HEK293 (cell line): ENCODE data around the gene BAIAP2.

ENCODE experiments used
- CTCF ChIA-PET: fragments of 350-600 bp; formaldehyde crosslinking; extraction: SDS; loops from one replicate; lab custom pipeline; 2021; ENCODE audit warnings: antibody characterized with exemption; lab: Yijun Ruan, JAX
- POLR2A ChIA-PET: fragments of 300-600 bp; formaldehyde crosslinking; extraction: SDS; loops from one replicate; lab custom pipeline; 2020; ENCODE audit warnings: antibody characterized with exemption, inconsistent platforms; lab: Yijun Ruan, JAX
- H3K27ac ChIP-seq: fragments of 200-500 bp; sonication (Bioruptor generic); 2 replicates; pipeline ENCODE4 v1.5.1; 2014; ENCODE audit warnings: low read depth, low read length, control low read depth, inconsistent platforms; ENCODE audit errors: extremely low read depth
- H3K36me3 ChIP-seq, 2 experiments: fragments of 200-500 bp in 1 of 2; sonication (Bioruptor generic) in 1 of 2; 1 replicate in 1 of 2; 2 replicates in 1 of 2; pipeline ENCODE4 v1.5.1; 2014 to 2017; ENCODE audit warnings: inconsistent platforms in 2 of 2, low read length in 2 of 2; ENCODE audit not compliant: control insufficient read depth in 2 of 2, insufficient read depth in 1 of 2
- H3K4me1 ChIP-seq: fragments of 200-500 bp; sonication (Bioruptor generic); 2 replicates; pipeline ENCODE4 v1.5.1; 2014; ENCODE audit warnings: mild to moderate bottlenecking, low read length, inconsistent platforms; ENCODE audit not compliant: control insufficient read depth, insufficient read depth
- H3K4me3 ChIP-seq: 2 replicates; pipeline ENCODE4 v1.5.1; 2011; ENCODE audit warnings: low read depth, mild to moderate bottlenecking, control low read depth, low read length, moderate library complexity
- H3K9me3 ChIP-seq: fragments of 200-500 bp; sonication (Bioruptor generic); 2 replicates; pipeline ENCODE4 v1.5.1; 2014; ENCODE audit warnings: low read depth, low read length, inconsistent platforms; ENCODE audit not compliant: control insufficient read depth, insufficient read depth
- GLIS2 ChIP-seq: fragments of 450-650 bp; formaldehyde crosslinking; IDR thresholded peaks from 2 replicates; pipeline ENCODE4 v1.5.1; 2016; ENCODE audit warnings: missing biosample characterization, missing genetic modification characterization
- MEIS1 ChIP-seq: sonication (generic); formaldehyde crosslinking; IDR thresholded peaks from 2 replicates; pipeline ENCODE4 v1.8.1; 2022; ENCODE audit warnings: missing genetic modification reagents, mild to moderate bottlenecking, borderline replicate concordance
- OSR2 ChIP-seq: fragments of 450-650 bp; formaldehyde crosslinking; IDR thresholded peaks from 2 replicates; pipeline ENCODE4 v1.5.1; 2016; ENCODE audit warnings: missing biosample characterization, missing genetic modification characterization
- SCRT1 ChIP-seq: fragments of 450-650 bp; formaldehyde crosslinking; IDR thresholded peaks from 2 replicates; pipeline ENCODE4 v1.5.1; 2016; ENCODE audit warnings: missing biosample characterization, missing genetic modification characterization, borderline replicate concordance
- SCRT2 ChIP-seq: fragments of 450-650 bp; formaldehyde crosslinking; IDR thresholded peaks from 2 replicates; pipeline ENCODE4 v1.5.1; 2016; ENCODE audit warnings: missing biosample characterization, missing genetic modification characterization
- YY1 ChIP-seq: fragments of 450-650 bp; formaldehyde crosslinking; IDR thresholded peaks from 2 replicates; pipeline ENCODE4 v1.5.1; 2018; ENCODE audit warnings: missing biosample characterization, missing genetic modification characterization
- ZBTB10 ChIP-seq: fragments of 450-650 bp; formaldehyde crosslinking; IDR thresholded peaks from 2 replicates; pipeline ENCODE4 v1.5.1; 2016; ENCODE audit warnings: missing biosample characterization, missing genetic modification characterization
- ZFP37 ChIP-seq: fragments of 450-650 bp; formaldehyde crosslinking; IDR thresholded peaks from 2 replicates; pipeline ENCODE4 v1.5.1; 2016; ENCODE audit warnings: missing biosample characterization, missing genetic modification characterization
- ZNF121 ChIP-seq: fragments of 450-650 bp; formaldehyde crosslinking; IDR thresholded peaks from 2 replicates; pipeline ENCODE4 v1.5.1; 2016; ENCODE audit warnings: missing biosample characterization, missing genetic modification characterization
- ZNF324 ChIP-seq: fragments of 450-650 bp; formaldehyde crosslinking; IDR thresholded peaks from 2 replicates; pipeline ENCODE4 v1.5.1; 2016; ENCODE audit warnings: missing biosample characterization, missing genetic modification characterization
- ZNF354C ChIP-seq: fragments of 450-650 bp; formaldehyde crosslinking; IDR thresholded peaks from 2 replicates; pipeline ENCODE4 v1.5.1; 2016; ENCODE audit warnings: missing biosample characterization, missing genetic modification characterization, low read depth, borderline replicate concordance
- ZNF404 ChIP-seq: fragments of 450-650 bp; formaldehyde crosslinking; IDR thresholded peaks from 2 replicates; pipeline ENCODE4 v1.5.1; 2017; ENCODE audit warnings: missing biosample characterization, missing genetic modification characterization
- ZNF423 ChIP-seq: fragments of 450-650 bp; formaldehyde crosslinking; IDR thresholded peaks from 2 replicates; pipeline ENCODE4 v1.5.1; 2016; ENCODE audit warnings: missing biosample characterization, missing genetic modification characterization
- ZNF529 ChIP-seq: fragments of 450-650 bp; formaldehyde crosslinking; IDR thresholded peaks from 2 replicates; pipeline ENCODE4 v1.5.1; 2017; ENCODE audit warnings: missing genetic modification characterization, missing biosample characterization; ENCODE audit not compliant: insufficient replicate concordance
- ZNF600 ChIP-seq: fragments of 450-650 bp; formaldehyde crosslinking; IDR thresholded peaks from 2 replicates; pipeline ENCODE4 v1.5.1; 2016; ENCODE audit warnings: missing biosample characterization, missing genetic modification characterization
- ZNF76 ChIP-seq: fragments of 450-650 bp; formaldehyde crosslinking; IDR thresholded peaks from 2 replicates; pipeline ENCODE4; 2016; ENCODE audit warnings: low read depth, missing biosample characterization, missing genetic modification characterization, borderline replicate concordance

The BAIAP2 gene

GRCh38 chr17:81123052-81124048 is 88.4 kb downstream of the BAIAP2 start:
- peak; percentile 73 for TF ChIP-seq SCRT2
- TF ChIP-seq OSR2 (tag by site-specific recombination) = no peak
- TF ChIP-seq ZNF121 = peak; percentile 71; the same call in 1 of the 2 replicates
- TF ChIP-seq SCRT1 (tag by site-specific recombination) = peak; percentile 69
- peak; percentile 49; the same call in 1 of the 2 replicates for TF ChIP-seq ZNF600
- ChIA-PET CTCF (interaction anchor here (0.6 kb wide), 1 partner anchor 1020 kb away, joined by 3 read pairs; no protein-coding TSS in a partner anchor), POLR2A (interaction anchor here (0.5 kb wide), 1 partner anchor 924 kb away, joined by 3 read pairs; no protein-coding TSS in a partner anchor)
- Histone ChIP-seq H3K27ac (no peak overlapping the region), H3K9me3 (no peaks in the 10 kb centered on the region), H3K4me1 (no peaks in the 10 kb centered on the region), H3K36me3 (peaks cover 0 to 2% of the 10 kb centered on the region in 2 experiments; a peak in 1 of 3 replicates), H3K4me3 (no peak overlapping the region)

- POLR2A ChIA-PET = no interaction called here
- H3K4me3 ChIP-seq = no peak overlapping the region
Measured at GRCh38 chr17:81124377-81124776, 89.4 kb downstream of the BAIAP2 start.

GRCh38 chr17:81125573-81126081 is 90.7 kb downstream of the BAIAP2 start:
- H3K27ac ChIP-seq = no peak overlapping the region

More at GRCh38 chr17:81124377-81124776, 89.4 kb downstream of the BAIAP2 start:
- H3K9me3 ChIP-seq = no peaks in the 10 kb centered on the region
- no peak overlapping the region for H3K27ac ChIP-seq
- CTCF ChIA-PET = no interaction called here
- TF ChIP-seq MEIS1 (CRISPR knock-in tag) (no peak), GLIS2 (tag by site-specific recombination) (peak; percentile 65), ZNF600 (no peak), ZNF529 (tag by site-specific recombination) (no peak), ZFP37 (no peak)
- no peaks in the 10 kb centered on the region for H3K4me1 ChIP-seq
- H3K36me3 ChIP-seq = peaks cover 0 to 2% of the 10 kb centered on the region in 2 experiments; a peak in 1 of 3 replicates

More at GRCh38 chr17:81125573-81126081, 90.7 kb downstream of the BAIAP2 start:
- H3K4me1 ChIP-seq = no peaks in the 10 kb centered on the region
- H3K9me3 ChIP-seq = no peaks in the 10 kb centered on the region
- H3K36me3 ChIP-seq = peaks cover 0 to 2% of the 10 kb centered on the region in 2 experiments; a peak in 1 of 3 replicates
- ChIA-PET POLR2A (no interaction called here), CTCF (no interaction called here)
- no peak overlapping the region for H3K4me3 ChIP-seq
- TF ChIP-seq YY1 (tag by site-specific recombination) = no peak
- no peak for TF ChIP-seq ZNF354C
- no peak for TF ChIP-seq ZNF324 (tag by site-specific recombination)
- TF ChIP-seq ZNF423 = no peak
- TF ChIP-seq ZNF404 (tag by site-specific recombination) = no peak
- no peak for TF ChIP-seq ZNF76 (tag by site-specific recombination)
- TF ChIP-seq ZBTB10 (tag by site-specific recombination) = no peak
- TF ChIP-seq ZFP37 = no peak
